Left ventricle myocardium inferior (tissue), 1 donor: Measurements from ENCODE around the gene DCAF7. TPM values are rescaled to one million over a fixed set of nuclear protein-coding genes. Genes with fewer than 3 reads are reported as not detected.

Source experiments
- DNase-seq: peaks from one replicate; pipeline ENCODE4 v3.0.0-alpha.2; 2020
- H3K27ac ChIP-seq: fragments of 200-600 bp; replicated peaks from 2 replicates; pipeline ENCODE4 v1.8.0; 2021
- H3K27me3 ChIP-seq: fragments of 200-600 bp; 2 replicates; pipeline ENCODE4 v1.8.0; 2021; ENCODE audit warnings: low read depth
- H3K36me3 ChIP-seq: fragments of 200-600 bp; 2 replicates; pipeline ENCODE4 v1.8.0; 2021
- H3K4me1 ChIP-seq: fragments of 200-600 bp; 2 replicates; pipeline ENCODE4 v1.8.0; 2021
- H3K4me3 ChIP-seq: fragments of 200-600 bp; 2 replicates; pipeline ENCODE4 v1.8.0; 2021; ENCODE audit warnings: mild to moderate bottlenecking, moderate library complexity
- H3K9me3 ChIP-seq: fragments of 200-600 bp; replicated peaks from 2 replicates; pipeline ENCODE4 v1.8.0; 2021
- intact Hi-C: fragments of 100-400 bp; cut with micrococcal nuclease; formaldehyde crosslinking; loops from one replicate; pipeline ENCODE4 v1.11.0; 2022
- total RNA-seq: library from RNA; stranded (reverse); fragmentation: NEBNext Ultra II Directional; extraction: Animal tissue kit (Norgen Biotek cat#: 25700); gene quantifications from one replicate; pipeline ENCODE4 v1.2.1, GENCODE V29; 2021
- TF ChIP-seq, protein P1 (sequence below): fragments of 200-600 bp; IDR thresholded peaks from 2 replicates; pipeline ENCODE4 v1.8.0; 2021; ENCODE audit warnings: antibody characterized with exemption, mild to moderate bottlenecking, borderline replicate concordance
- donor health status: DM: no; HTN: yes; CAD: no; lungs with severe emphysema.

The DCAF7 gene
- total RNA-seq, 1 donor from 2014 or later = 45.7 TPM

- intact Hi-C loops = no loop called here
- no peak for DNase-seq
- no peak overlapping the region for H3K4me3 ChIP-seq
- no peak overlapping the region for H3K27ac ChIP-seq
- H3K36me3 ChIP-seq = no peaks in the 10 kb centered on the region
- H3K27me3 ChIP-seq = peaks cover 49% of the 10 kb centered on the region
- H3K9me3 ChIP-seq = no peaks in the 10 kb centered on the region
- TF ChIP-seq, protein P1, sequence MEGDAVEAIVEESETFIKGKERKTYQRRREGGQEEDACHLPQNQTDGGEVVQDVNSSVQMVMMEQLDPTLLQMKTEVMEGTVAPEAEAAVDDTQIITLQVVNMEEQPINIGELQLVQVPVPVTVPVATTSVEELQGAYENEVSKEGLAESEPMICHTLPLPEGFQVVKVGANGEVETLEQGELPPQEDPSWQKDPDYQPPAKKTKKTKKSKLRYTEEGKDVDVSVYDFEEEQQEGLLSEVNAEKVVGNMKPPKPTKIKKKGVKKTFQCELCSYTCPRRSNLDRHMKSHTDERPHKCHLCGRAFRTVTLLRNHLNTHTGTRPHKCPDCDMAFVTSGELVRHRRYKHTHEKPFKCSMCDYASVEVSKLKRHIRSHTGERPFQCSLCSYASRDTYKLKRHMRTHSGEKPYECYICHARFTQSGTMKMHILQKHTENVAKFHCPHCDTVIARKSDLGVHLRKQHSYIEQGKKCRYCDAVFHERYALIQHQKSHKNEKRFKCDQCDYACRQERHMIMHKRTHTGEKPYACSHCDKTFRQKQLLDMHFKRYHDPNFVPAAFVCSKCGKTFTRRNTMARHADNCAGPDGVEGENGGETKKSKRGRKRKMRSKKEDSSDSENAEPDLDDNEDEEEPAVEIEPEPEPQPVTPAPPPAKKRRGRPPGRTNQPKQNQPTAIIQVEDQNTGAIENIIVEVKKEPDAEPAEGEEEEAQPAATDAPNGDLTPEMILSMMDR = no peak
- no peaks in the 10 kb centered on the region for H3K4me1 ChIP-seq
Measured at GRCh38 chr17:63514974-63515373, 35.3 kb upstream of the DCAF7 start.

DNA sequence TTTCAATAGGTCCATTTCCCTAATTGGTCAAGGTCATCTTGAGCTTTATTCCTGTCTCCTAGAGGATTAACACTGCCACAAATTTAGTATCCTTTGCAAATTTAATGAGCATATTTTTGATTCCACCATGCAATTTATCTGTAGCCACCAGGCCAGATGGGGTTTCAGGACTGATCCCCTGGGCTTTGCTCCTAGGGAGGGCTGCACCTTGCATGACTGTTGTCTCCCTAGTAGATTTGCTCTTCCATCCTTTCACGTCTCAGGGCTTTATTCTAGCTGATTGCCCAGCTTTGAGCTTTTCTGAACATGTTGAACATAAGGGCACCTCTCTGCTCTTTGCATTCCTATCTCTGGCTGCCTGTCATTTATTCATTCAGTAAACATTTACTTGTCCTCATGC lies 34.9 kb upstream of the DCAF7 start:
- TF ChIP-seq, protein P1 = no peak
- H3K4me3 ChIP-seq = no peak overlapping the region
- H3K36me3 ChIP-seq = no peaks in the 10 kb centered on the region
- H3K4me1 ChIP-seq = no peaks in the 10 kb centered on the region
- DNase-seq = no peak
- H3K27me3 ChIP-seq = peaks cover 49% of the 10 kb centered on the region
- no peak overlapping the region for H3K27ac ChIP-seq
- intact Hi-C loops = no loop called here
- no peaks in the 10 kb centered on the region for H3K9me3 ChIP-seq

GRCh38 chr17:63516910-63517824 lies 33.1 kb upstream of the DCAF7 start:
- no peak overlapping the region for H3K27ac ChIP-seq
- TF ChIP-seq, protein P1 = no peak
- H3K4me1 ChIP-seq = no peaks in the 10 kb centered on the region
- H3K4me3 ChIP-seq = no peak overlapping the region
- intact Hi-C loops = no loop called here
- no peaks in the 10 kb centered on the region for H3K36me3 ChIP-seq
- H3K27me3 ChIP-seq = peaks cover 49% of the 10 kb centered on the region
- H3K9me3 ChIP-seq = no peaks in the 10 kb centered on the region
- no peak for DNase-seq

DNA sequence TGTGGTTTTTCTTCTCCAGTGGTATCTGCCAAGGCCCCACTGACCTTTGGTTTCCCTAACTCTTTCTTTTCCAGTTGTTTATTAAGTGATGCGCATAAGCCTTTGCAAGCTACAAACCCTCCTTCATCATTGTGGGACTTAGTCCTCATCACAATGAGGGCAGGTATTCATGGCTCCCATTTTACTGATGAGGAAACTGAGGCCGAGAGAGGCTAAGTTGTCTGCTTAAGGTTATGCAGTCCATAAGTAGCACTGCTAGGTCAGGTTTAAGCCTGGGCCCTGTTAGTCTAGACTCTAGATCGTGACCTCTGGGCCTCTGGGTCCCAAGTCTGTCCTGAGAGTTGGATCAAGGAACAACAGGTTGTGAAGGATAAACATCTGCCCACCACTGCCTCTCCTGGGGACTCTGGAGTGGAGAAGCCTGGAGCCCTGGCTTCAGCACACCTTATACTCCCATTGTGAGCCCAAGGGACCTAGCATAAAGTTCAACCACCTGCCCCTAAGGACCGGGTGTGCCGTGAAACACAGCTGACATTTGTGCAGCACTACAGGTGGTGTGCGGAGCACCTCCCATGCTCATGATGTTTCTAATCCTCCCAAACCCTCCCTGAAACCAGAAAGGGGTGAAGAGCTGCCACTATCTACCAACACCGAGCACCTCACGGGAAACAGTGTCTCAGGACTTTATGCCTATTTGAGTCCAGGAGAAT lies 32.3 kb upstream of the DCAF7 start:
- H3K4me1 ChIP-seq = no peaks in the 10 kb centered on the region
- TF ChIP-seq, protein P1 = no peak
- H3K27ac ChIP-seq = no peak overlapping the region
- no peak overlapping the region for H3K4me3 ChIP-seq
- intact Hi-C loops = no loop called here
- H3K27me3 ChIP-seq = peaks cover 49% of the 10 kb centered on the region
- DNase-seq = no peak
- H3K36me3 ChIP-seq = no peaks in the 10 kb centered on the region
- no peaks in the 10 kb centered on the region for H3K9me3 ChIP-seq

GRCh38 chr17:63519116-63519881 lies 31.0 kb upstream of the DCAF7 start:
- H3K36me3 ChIP-seq = no peaks in the 10 kb centered on the region
- intact Hi-C loops = no loop called here
- H3K9me3 ChIP-seq = no peaks in the 10 kb centered on the region
- no peak overlapping the region for H3K27ac ChIP-seq
- no peak for DNase-seq
- TF ChIP-seq, protein P1 = no peak
- peaks cover 53% of the 10 kb centered on the region for H3K27me3 ChIP-seq
- no peak overlapping the region for H3K4me3 ChIP-seq
- H3K4me1 ChIP-seq = peaks cover 6% of the 10 kb centered on the region
